DOHH2 (cell line): ENCODE data around the gene ROS1.
"Not testable (repeated sequence)": the region's sequence is repeated elsewhere in the genome, so short reads cannot be mapped to it uniquely, and the experiment has no call there.

ENCODE experiments used
- H3F3A ChIP-seq: fragments of 200-600 bp; sonication (generic), shearing (Covaris generic); 2 replicates; pipeline ENCODE4 v1.6.0; 2016; ENCODE audit warnings: antibody characterized with exemption, mild to moderate bottlenecking; ENCODE audit not compliant: control insufficient read depth, insufficient read depth
- H3K27ac ChIP-seq: fragments of 200-600 bp; sonication (generic); 2 replicates; pipeline ENCODE4 v1.5.1; 2014; ENCODE audit warnings: low read depth, mild to moderate bottlenecking, low read length, moderate library complexity
- H3K27me3 ChIP-seq: fragments of 200-600 bp; sonication (generic); 2 replicates; pipeline ENCODE4 v1.6.1; 2014; ENCODE audit warnings: mild to moderate bottlenecking, low read length, mixed read lengths; ENCODE audit not compliant: control insufficient read depth
- H3K36me3 ChIP-seq: fragments of 200-600 bp; sonication (generic); 2 replicates; pipeline ENCODE4 v1.6.1; 2014; ENCODE audit warnings: mild to moderate bottlenecking, low read length, moderate library complexity, mixed read lengths; ENCODE audit not compliant: control insufficient read depth
- H3K4me1 ChIP-seq: fragments of 200-600 bp; sonication (generic); 2 replicates; pipeline ENCODE4 v1.6.1; 2014; ENCODE audit warnings: mild to moderate bottlenecking, low read length, mixed read lengths; ENCODE audit not compliant: control insufficient read depth
- H3K4me2 ChIP-seq: fragments of 200-600 bp; sonication (generic); 2 replicates; pipeline ENCODE4 v1.6.0; 2014; ENCODE audit warnings: mild to moderate bottlenecking, low read length, moderate library complexity
- H3K4me3 ChIP-seq: fragments of 200-600 bp; sonication (generic); 2 replicates; pipeline ENCODE4 v1.5.1; 2014; ENCODE audit warnings: mild to moderate bottlenecking, low read length, mixed read lengths
- H3K79me2 ChIP-seq: fragments of 200-600 bp; sonication (generic); 2 replicates; pipeline ENCODE4 v1.6.1; 2014; ENCODE audit warnings: mild to moderate bottlenecking, low read length, mixed read lengths; ENCODE audit not compliant: control insufficient read depth
- H3K9me2 ChIP-seq: fragments of 200-600 bp; sonication (generic); replicated peaks from 2 replicates; pipeline ENCODE4 v1.6.1; 2014; ENCODE audit warnings: mild to moderate bottlenecking, low read length, mixed read lengths; ENCODE audit not compliant: control insufficient read depth
- H3K9me3 ChIP-seq: fragments of 200-600 bp; sonication (generic); 2 replicates; pipeline ENCODE4 v1.6.1; 2014; ENCODE audit warnings: antibody characterized with exemption, low read length, mixed read lengths; ENCODE audit not compliant: control insufficient read depth, insufficient read depth
- H4K20me1 ChIP-seq: fragments of 200-600 bp; sonication (generic); 2 replicates; pipeline ENCODE4 v1.6.0; 2014; ENCODE audit warnings: low read depth, mild to moderate bottlenecking, antibody characterized with exemption, low read length, moderate library complexity; ENCODE audit not compliant: control insufficient read depth, insufficient read depth
- CTCF ChIP-seq: fragments of 200-600 bp; sonication (generic); IDR thresholded peaks from one replicate; pipeline ENCODE4 v1.5.1; 2014; ENCODE audit warnings: antibody characterized with exemption, mild to moderate bottlenecking, low read depth, low read length; ENCODE audit not compliant: poor library complexity, severe bottlenecking
- EZH2phosphoT487 ChIP-seq: fragments of 200-600 bp; sonication (generic); IDR thresholded peaks from 2 replicates; pipeline ENCODE4 v1.6.1; 2017; ENCODE audit warnings: borderline replicate concordance, mild to moderate bottlenecking, antibody characterized with exemption, low read length, moderate library complexity, mixed read lengths

Gene ROS1

GRCh38 chr6:117446861-117447260 lies 21.1 kb upstream of the ROS1 start:
- Histone ChIP-seq H3K9me2 (no peaks in the 10 kb centered on the region), H3K36me3 (no peaks in the 10 kb centered on the region), H3K27me3 (peaks cover 22% of the 10 kb centered on the region; the same call in 1 of the 2 replicates), H4K20me1 (no peaks in the 10 kb centered on the region), H3K4me2 (no peak overlapping the region), H3K9me3 (no peaks in the 10 kb centered on the region), H3K27ac (no peak overlapping the region), H3F3A (no peaks in the 10 kb centered on the region), H3K4me1 (no peaks in the 10 kb centered on the region), H3K79me2 (no peaks in the 10 kb centered on the region), H3K4me3 (no peak overlapping the region)
- TF ChIP-seq CTCF (no peak), EZH2phosphoT487 (no peak)

- H3K27ac ChIP-seq = no peak overlapping the region
- H4K20me1 ChIP-seq = no peaks in the 10 kb centered on the region
- no peaks in the 10 kb centered on the region for H3K9me2 ChIP-seq
- H3K36me3 ChIP-seq = no peaks in the 10 kb centered on the region
- TF ChIP-seq EZH2phosphoT487 (no peak), CTCF (no peak)
- no peaks in the 10 kb centered on the region for H3K9me3 ChIP-seq
- H3K4me1 ChIP-seq = no peaks in the 10 kb centered on the region
- H3K27me3 ChIP-seq = peaks cover 14% of the 10 kb centered on the region; the same call in 1 of the 2 replicates
- H3K79me2 ChIP-seq = no peaks in the 10 kb centered on the region
- H3K4me3 ChIP-seq = no peak overlapping the region
- H3K4me2 ChIP-seq = no peak overlapping the region
- no peaks in the 10 kb centered on the region for H3F3A ChIP-seq
Observed at GRCh38 chr6:117444600-117444999, 18.9 kb upstream of the ROS1 start.

- not testable (repeated sequence) for H3K9me2 ChIP-seq, H3F3A ChIP-seq, H3K4me1 ChIP-seq, H3K27me3 ChIP-seq, H3K36me3 ChIP-seq, H3K4me2 ChIP-seq, H3K9me3 ChIP-seq, H3K79me2 ChIP-seq, H3K4me3 ChIP-seq, H4K20me1 ChIP-seq, H3K27ac ChIP-seq
Observed at GRCh38 chr6:117442313-117442712, 16.6 kb upstream of the ROS1 start.

GRCh38 chr6:117441824-117442264 lies 16.1 kb upstream of the ROS1 start:
- Histone ChIP-seq H3K4me3 (no peak overlapping the region), H3K9me3 (no peaks in the 10 kb centered on the region), H3K4me2 (no peak overlapping the region), H3K79me2 (no peaks in the 10 kb centered on the region), H3F3A (no peaks in the 10 kb centered on the region), H4K20me1 (no peaks in the 10 kb centered on the region), H3K36me3 (no peaks in the 10 kb centered on the region), H3K27me3 (0 out of 2 replicates have a peak, but pooled peaks cover 7% of the 10 kb centered on the region), H3K9me2 (no peaks in the 10 kb centered on the region), H3K27ac (no peak overlapping the region), H3K4me1 (no peaks in the 10 kb centered on the region)
- no peak for TF ChIP-seq EZH2phosphoT487
- TF ChIP-seq CTCF = no peak
